GM12872 (cell line): ENCODE results near the gene DNLZ.

Experiments used
- TF ChIP-seq, protein P1 (sequence below): IDR thresholded peaks from 3 replicates; pipeline ENCODE4 v1.5.1; 2011; ENCODE audit warnings: low read depth, mild to moderate bottlenecking, low read length, moderate library complexity; ENCODE audit not compliant: insufficient read depth

Gene DNLZ

DNA sequence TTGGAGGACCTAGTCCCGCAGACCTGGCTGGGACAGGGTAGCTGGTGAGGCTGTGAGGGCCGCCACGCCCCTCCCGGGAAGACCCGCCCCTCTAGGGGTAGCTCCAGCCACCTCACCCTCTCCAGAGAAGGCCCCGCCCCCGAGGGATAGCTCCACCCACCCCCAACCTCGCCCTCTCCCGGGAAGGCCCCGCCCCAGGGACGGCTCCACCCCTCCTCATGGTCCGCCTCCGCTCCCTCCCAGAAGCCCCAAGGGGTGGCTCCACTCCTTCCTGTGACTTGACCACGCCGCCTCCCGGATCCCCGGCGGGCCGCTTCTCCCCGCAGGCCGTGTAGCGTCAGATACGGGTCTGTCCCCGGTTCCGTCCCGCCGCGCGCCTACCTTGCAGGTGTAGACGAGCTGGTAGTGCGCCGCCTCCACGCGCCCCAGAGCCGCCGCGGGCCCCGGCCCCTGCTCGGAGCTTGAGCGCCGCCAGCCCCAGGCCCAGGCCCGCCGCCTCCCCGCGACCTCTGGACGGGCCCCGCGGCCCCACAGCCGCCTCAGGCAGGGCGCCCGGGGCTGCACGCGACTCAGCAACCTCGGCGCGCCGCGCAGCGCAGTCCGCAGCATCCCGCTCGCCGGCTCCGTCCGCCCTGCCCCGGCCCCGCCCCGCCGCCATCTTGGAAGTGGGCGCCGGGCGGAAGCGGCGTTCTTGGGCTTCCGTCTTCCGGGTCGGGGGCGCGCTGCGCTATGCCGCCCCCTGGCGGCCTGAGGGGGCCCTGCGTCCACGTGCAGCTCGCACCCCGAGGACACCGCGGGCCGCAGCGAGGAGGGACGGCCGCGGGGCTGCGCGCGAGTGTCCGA lies at the start of gene DNLZ:
Gene DNLZ, minus strand, starts transcription at position 639 of the 843 bp plus-strand sequence. Its CDS starts 30 bp downstream, at position 609.
- TF ChIP-seq, protein P1, sequence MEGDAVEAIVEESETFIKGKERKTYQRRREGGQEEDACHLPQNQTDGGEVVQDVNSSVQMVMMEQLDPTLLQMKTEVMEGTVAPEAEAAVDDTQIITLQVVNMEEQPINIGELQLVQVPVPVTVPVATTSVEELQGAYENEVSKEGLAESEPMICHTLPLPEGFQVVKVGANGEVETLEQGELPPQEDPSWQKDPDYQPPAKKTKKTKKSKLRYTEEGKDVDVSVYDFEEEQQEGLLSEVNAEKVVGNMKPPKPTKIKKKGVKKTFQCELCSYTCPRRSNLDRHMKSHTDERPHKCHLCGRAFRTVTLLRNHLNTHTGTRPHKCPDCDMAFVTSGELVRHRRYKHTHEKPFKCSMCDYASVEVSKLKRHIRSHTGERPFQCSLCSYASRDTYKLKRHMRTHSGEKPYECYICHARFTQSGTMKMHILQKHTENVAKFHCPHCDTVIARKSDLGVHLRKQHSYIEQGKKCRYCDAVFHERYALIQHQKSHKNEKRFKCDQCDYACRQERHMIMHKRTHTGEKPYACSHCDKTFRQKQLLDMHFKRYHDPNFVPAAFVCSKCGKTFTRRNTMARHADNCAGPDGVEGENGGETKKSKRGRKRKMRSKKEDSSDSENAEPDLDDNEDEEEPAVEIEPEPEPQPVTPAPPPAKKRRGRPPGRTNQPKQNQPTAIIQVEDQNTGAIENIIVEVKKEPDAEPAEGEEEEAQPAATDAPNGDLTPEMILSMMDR = peak; percentile 92

DNA sequence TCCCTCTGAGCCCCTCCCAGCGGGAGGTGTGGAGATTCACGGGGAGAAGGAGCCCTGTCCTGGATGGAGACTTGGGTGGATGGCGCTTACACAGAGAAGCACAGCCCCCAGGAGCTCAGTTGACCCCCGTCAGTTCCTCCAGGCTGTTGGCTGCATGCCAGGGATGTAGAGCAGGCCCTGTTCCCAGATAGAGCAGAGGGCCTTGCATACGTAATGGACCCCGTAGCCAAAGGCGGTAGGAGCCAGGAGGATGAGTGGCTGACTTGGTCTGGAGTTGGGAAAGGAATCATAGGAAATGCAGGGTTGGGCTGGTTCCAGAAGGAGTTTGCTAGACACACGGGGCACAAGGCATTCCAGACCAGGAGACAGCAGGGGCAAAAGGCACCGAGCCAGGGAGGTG lies 49.4 kb upstream of the DNLZ start:
- TF ChIP-seq, protein P1 = no peak

DNA sequence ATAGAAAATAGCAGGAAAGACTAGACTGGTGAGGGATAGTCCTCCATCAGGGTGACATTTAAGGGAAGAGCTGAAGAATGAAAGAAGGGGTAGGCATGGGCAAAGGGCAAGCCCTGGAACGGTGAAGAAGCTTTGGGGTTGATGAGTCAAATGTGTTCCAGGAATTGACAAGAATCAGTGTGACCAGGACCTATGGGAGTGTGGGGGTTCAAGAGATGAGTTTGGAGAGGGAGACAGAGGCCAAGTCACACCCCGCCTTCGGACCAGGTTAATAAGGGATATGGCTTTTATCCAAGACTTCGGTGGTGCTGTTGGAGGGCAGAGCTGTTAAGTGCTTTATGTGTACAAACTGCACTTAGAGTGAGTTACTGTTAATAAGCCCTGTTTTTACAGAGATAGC lies 47.8 kb upstream of the DNLZ start:
- TF ChIP-seq, protein P1 = no peak

DNA sequence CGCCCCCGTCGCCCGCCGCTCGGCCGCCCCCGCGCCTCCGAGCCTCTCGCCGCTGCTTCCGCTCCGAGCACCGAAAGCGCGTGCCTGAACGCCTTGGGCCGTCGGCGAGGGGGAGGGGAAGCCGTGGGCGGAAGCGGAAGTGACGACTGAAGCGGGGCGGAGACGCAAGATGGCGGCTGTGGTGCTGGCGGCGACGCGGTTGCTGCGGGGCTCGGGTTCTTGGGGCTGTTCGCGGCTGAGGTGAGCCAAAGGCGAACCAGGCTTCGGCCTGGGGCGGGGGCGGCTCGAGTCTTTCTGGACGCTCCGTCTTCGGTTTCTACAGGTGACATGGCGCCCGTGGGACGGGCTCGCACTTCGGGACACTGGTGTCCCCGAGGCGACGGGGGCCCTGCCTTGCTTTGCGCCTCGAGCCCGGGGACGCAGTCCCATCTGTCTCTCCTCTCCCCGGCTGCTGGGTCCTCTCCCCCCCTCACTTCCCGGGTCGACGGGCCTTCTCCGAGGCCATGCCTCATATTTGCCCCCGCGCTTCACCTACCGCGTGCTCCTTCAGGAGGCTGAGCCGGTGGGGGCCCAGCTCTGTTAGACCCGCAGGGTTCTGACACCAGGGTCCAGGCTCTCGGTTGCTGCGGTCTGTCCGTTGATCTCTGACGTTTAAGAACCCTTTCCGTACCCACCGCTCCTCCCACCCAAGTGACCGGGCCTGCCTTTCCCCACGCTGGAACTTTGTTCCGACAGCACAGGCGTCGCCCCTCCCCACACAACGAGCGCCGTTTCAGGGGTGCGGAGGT lies 47.1 kb upstream of the DNLZ start, which contains the start of the genes ENTR1 and PMPCA:
Gene ENTR1, minus strand, starts transcription at position 115 of the 788 bp plus-strand sequence. CDS start 217 bp downstream, outside the sequence.
Gene PMPCA, plus strand, starts transcription at position 159 of the 788 bp plus-strand sequence. Its CDS starts 11 bp downstream, at position 170.
- TF ChIP-seq, protein P1 = no peak

DNA sequence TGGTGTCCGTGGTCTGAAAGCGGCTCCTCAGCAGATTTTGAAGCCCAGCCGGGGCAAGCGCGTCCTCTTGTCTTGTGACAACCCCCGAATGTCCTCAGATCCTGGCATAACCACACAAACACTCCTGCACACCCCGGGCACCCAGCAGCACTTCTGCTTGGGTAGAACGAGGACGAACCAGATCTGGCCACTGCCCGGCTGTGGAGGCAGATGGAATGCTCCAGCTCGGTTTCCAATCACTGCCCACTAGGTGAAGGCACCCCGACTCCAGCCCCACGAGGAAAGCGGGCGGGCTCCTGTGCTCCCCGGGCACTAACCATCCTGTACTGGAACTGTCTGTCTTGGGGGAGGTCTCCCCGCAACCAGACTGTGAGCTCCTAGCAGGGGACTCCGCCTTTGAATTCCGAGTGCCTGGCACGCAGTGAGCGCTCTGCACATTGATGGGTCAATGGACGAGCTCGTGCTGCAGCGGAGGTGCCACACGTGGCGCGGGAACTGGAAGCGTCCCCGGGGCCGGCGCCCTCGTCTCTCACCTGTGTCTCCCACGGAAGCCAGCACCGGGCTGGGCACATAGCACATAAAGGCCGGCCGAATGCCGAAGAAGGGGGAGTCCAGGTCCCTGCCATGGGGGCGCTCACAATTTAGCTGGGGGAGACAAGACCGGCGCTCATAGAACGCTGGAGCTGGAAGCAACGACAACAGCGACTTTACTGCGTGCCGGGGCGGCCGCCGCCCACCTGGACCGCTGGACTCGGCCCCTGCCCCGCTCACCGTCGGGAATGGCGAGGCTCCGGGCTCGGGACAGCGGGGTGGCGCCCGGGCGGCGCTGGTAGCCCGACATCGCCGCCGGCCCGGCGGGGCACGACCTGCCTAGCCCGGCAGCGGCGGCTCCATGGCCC lies 46.3 kb upstream of the DNLZ start:
- TF ChIP-seq, protein P1 = no peak

DNA sequence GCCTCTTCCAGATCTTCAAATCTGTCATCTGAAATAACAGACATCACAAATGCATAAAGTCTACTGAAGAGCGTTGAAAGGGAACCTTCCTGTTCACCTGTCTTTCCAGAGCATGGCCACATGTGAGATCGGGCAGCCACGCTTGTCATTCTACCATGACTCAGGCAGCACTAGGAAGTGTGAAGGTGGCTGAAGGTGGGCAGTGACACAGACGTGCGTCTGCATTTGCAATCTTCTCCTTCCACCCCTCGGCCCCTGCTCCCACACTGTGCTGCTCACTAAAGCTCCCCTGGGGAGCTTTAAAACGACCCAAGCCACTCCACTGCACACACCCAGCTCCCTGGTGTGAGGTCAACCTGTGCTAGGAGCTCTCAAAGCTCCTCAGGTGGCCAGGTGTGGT lies 44.4 kb upstream of the DNLZ start:
- TF ChIP-seq, protein P1 = no peak

DNA sequence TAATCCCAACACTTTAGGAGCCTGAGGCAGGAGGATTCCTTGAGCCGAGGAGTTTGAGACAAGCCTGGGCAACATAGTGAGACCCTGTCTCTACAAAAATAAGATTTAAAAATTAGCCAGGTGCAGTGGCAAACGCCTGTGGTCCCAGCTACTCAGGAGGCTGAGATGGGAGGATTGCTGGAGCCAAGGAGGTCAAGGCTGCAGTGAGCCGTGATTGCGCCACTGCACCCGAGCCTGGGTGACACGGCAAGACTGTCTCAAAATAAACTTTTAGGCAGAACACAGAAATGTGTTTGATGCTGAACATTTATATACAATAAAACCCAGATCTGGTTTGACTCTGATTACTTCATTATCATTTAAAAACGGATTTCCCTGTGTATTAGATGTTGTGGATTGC lies 41.9 kb upstream of the DNLZ start:
- TF ChIP-seq, protein P1 = no peak
